PC-9 (cell line): ENCODE results near the gene ITPKC. TPM values are rescaled to one million over a fixed set of nuclear protein-coding genes. Genes with fewer than 3 reads are reported as not detected.

Experiments
- BruUV-seq: library from RNA; stranded (reverse); fragments of 400-500 nt; replicated peaks from 2 replicates; lab custom pipeline; 2021; lab: Mats Ljungman, UMichigan
- CTCF ChIA-PET: fragments of 300-600 bp; sonication (Branson Sonifier 250); formaldehyde crosslinking; loops from one replicate; lab custom pipeline; 2022; ENCODE audit warnings: antibody characterized with exemption; lab: Charles Lee
- POLR2A ChIA-PET: fragments of 300-600 bp; sonication (Branson Sonifier 250); formaldehyde crosslinking; loops from one replicate; lab custom pipeline; 2022; ENCODE audit warnings: antibody characterized with exemption; ENCODE audit not compliant: unreplicated experiment; lab: Charles Lee
- DNase-seq, 2 experiments: peaks; one replicate each; pipeline versions ENCODE4 v3.0.0 to v3.0.0-alpha.2; 2015 to 2022; ENCODE audit warnings: mixed read lengths in 1 of 2
- H2AFZ ChIP-seq: fragments of 200-600 bp; sonication (generic); 2 replicates; pipeline ENCODE4 v1.8.1; 2017; ENCODE audit warnings: antibody characterized with exemption
- H3F3A ChIP-seq: fragments of 200-600 bp; sonication (generic); 2 replicates; pipeline ENCODE4 v1.8.1; 2017; ENCODE audit warnings: antibody characterized with exemption, mild to moderate bottlenecking, low read depth; ENCODE audit not compliant: insufficient read depth
- H3K27ac ChIP-seq: fragments of 200-600 bp; sonication (generic); 2 replicates; pipeline ENCODE4 v1.6.1; 2016; ENCODE audit warnings: mixed run types
- H3K27me3 ChIP-seq: fragments of 200-600 bp; sonication (generic); 2 replicates; pipeline ENCODE4 v1.6.1; 2016; ENCODE audit warnings: low read depth, mixed run types; ENCODE audit not compliant: insufficient read depth
- H3K36me3 ChIP-seq: fragments of 200-600 bp; sonication (generic); 2 replicates; pipeline ENCODE4 v1.6.1; 2016; ENCODE audit warnings: low read depth, mixed run types
- H3K4me1 ChIP-seq: fragments of 200-600 bp; sonication (generic); replicated peaks from 2 replicates; pipeline ENCODE4 v1.6.1; 2016; ENCODE audit warnings: mixed run types; ENCODE audit not compliant: insufficient read depth
- H3K4me2 ChIP-seq: fragments of 200-600 bp; sonication (generic); 2 replicates; pipeline ENCODE4 v1.6.1; 2017; ENCODE audit warnings: mixed run types
- H3K4me3 ChIP-seq: fragments of 200-600 bp; sonication (generic); 2 replicates; pipeline ENCODE4 v1.6.1; 2016; ENCODE audit warnings: mixed run types
- H3K79me2 ChIP-seq: fragments of 200-600 bp; sonication (generic); 2 replicates; pipeline ENCODE4 v1.6.1; 2017; ENCODE audit warnings: low read depth, mixed run types
- H3K9me2 ChIP-seq: fragments of 200-600 bp; sonication (generic); 2 replicates; pipeline ENCODE4 v1.8.1; 2017; ENCODE audit warnings: mild to moderate bottlenecking; ENCODE audit not compliant: insufficient read depth
- H3K9me3 ChIP-seq: fragments of 200-600 bp; sonication (generic); 2 replicates; pipeline ENCODE4 v1.8.1; 2016; ENCODE audit warnings: low read depth; ENCODE audit not compliant: insufficient read depth
- H4K20me1 ChIP-seq: fragments of 200-600 bp; sonication (generic); 2 replicates; pipeline ENCODE4 v1.8.1; 2017; ENCODE audit not compliant: insufficient read depth
- CTCF ChIP-seq: fragments of 200-600 bp; sonication (generic); conservative IDR thresholded peaks from 2 replicates; pipeline ENCODE4 v1.6.1; 2017; ENCODE audit warnings: mixed run types, antibody characterized with exemption, mild to moderate bottlenecking, moderate library complexity
- EZH2 ChIP-seq: fragments of 200-600 bp; sonication (generic); IDR thresholded peaks from 2 replicates; pipeline ENCODE4 v1.8.0; 2017; ENCODE audit warnings: antibody characterized with exemption, low read depth
- intact Hi-C: fragments of 100-400 bp; cut with micrococcal nuclease; formaldehyde crosslinking; loops from one replicate; pipeline ENCODE4 v1.10.0; 2022; ENCODE audit not compliant: unreplicated experiment
- total RNA-seq: library from RNA; stranded (reverse); gene quantifications from 2 replicates; pipeline ENCODE4 v1.2.3, GENCODE V29; 2021

Gene ITPKC
- total RNA-seq, 1 experiment from 2014 or later = 17.6 TPM

- no peaks in the 10 kb centered on the region for H3K9me2 ChIP-seq
- H2AFZ ChIP-seq = no peak overlapping the region
- H3K4me2 ChIP-seq = no peak overlapping the region
- peaks cover 38% of the 10 kb centered on the region; the same call in 1 of the 2 replicates for H3F3A ChIP-seq
- CTCF ChIA-PET = no interaction called here
- no peak for DNase-seq
- peaks cover 93% of the 10 kb centered on the region for H4K20me1 ChIP-seq
- no peaks in the 10 kb centered on the region for H3K9me3 ChIP-seq
- peaks cover 68% of the 10 kb centered on the region for H3K36me3 ChIP-seq
- no TSS peak for BruUV-seq
- POLR2A ChIA-PET = no interaction called here
- H3K4me3 ChIP-seq = no peak overlapping the region
- intact Hi-C loops = no loop called here
- H3K79me2 ChIP-seq = peaks cover 43% of the 10 kb centered on the region
- no peak overlapping the region for H3K27ac ChIP-seq
- no peaks in the 10 kb centered on the region for H3K27me3 ChIP-seq
- TF ChIP-seq EZH2 = no peak
- TF ChIP-seq CTCF = no peak
- peaks cover 3% of the 10 kb centered on the region for H3K4me1 ChIP-seq
These were observed 42.4 kb downstream of the ITPKC start for GRCh38 chr19:40759352-40759751.

- Histone ChIP-seq H3F3A (peaks cover 67% of the 10 kb centered on the region; the same call in 1 of the 2 replicates), H3K9me3 (no peaks in the 10 kb centered on the region), H3K27ac (no peak overlapping the region), H3K79me2 (peaks cover 12% of the 10 kb centered on the region; the same call in 1 of the 2 replicates), H4K20me1 (peaks cover 69% of the 10 kb centered on the region), H3K9me2 (no peaks in the 10 kb centered on the region), H3K4me1 (no peaks in the 10 kb centered on the region), H3K4me2 (no peak overlapping the region), H3K27me3 (no peaks in the 10 kb centered on the region), H3K36me3 (peaks cover 65% of the 10 kb centered on the region), H2AFZ (no peak overlapping the region), H3K4me3 (no peak overlapping the region)
- CTCF ChIA-PET = no interaction called here
- intact Hi-C loops = no loop called here
- TF ChIP-seq CTCF = no peak
- no peak for TF ChIP-seq EZH2
- BruUV-seq = no TSS peak
- no peak for DNase-seq
- POLR2A ChIA-PET = no interaction called here
These were observed 46.0 kb downstream of the ITPKC start for GRCh38 chr19:40762754-40763470.

GRCh38 chr19:40763526-40763925, 46.6 kb downstream of the ITPKC start:
- H3F3A ChIP-seq = peaks cover 66% of the 10 kb centered on the region; the same call in 1 of the 2 replicates
- intact Hi-C loops = no loop called here
- TF ChIP-seq CTCF (no peak), EZH2 (no peak)
- H3K9me3 ChIP-seq = no peaks in the 10 kb centered on the region
- no peaks in the 10 kb centered on the region for H3K9me2 ChIP-seq
- no peak for DNase-seq
- ChIA-PET CTCF (no interaction called here), POLR2A (no interaction called here)
- H3K27me3 ChIP-seq = no peaks in the 10 kb centered on the region
- H4K20me1 ChIP-seq = peaks cover 63% of the 10 kb centered on the region
- no peaks in the 10 kb centered on the region for H3K4me1 ChIP-seq
- peaks cover 60% of the 10 kb centered on the region for H3K36me3 ChIP-seq
- H3K27ac ChIP-seq = no peak overlapping the region
- H3K4me3 ChIP-seq = no peak overlapping the region
- H3K4me2 ChIP-seq = no peak overlapping the region
- BruUV-seq = no TSS peak
- no peak overlapping the region for H2AFZ ChIP-seq
- peaks cover 6% of the 10 kb centered on the region; the same call in 1 of the 2 replicates for H3K79me2 ChIP-seq
